GM18873 (cell line): ENCODE measurements around the gene PKD1.

Experiments used
- ATAC-seq: cut with Tn5 transposase; IDR thresholded peaks from one replicate; pipeline ENCODE4 v1.9.1; 2021; ENCODE audit warnings: mild to moderate bottlenecking, moderate library complexity, moderate number of reproducible peaks; ENCODE audit not compliant: unreplicated experiment, low FRiP score

Gene PKD1

GRCh38 chr16:2170587-2171435, 35.1 kb upstream of the PKD1 start:
- ATAC-seq = no peak

- ATAC-seq = no peak
These were observed 34.4 kb upstream of the PKD1 start for GRCh38 chr16:2170080-2170479.

GRCh38 chr16:2167068-2167638, 31.5 kb upstream of the PKD1 start:
- no peak for ATAC-seq

GRCh38 chr16:2166263-2167067, 30.8 kb upstream of the PKD1 start:
- ATAC-seq = no peak

GRCh38 chr16:2165861-2166260, 30.2 kb upstream of the PKD1 start:
- no peak for ATAC-seq

GRCh38 chr16:2163211-2163881, 27.6 kb upstream of the PKD1 start:
- ATAC-seq = no peak

GRCh38 chr16:2162676-2163118, 27.0 kb upstream of the PKD1 start:
- ATAC-seq = no peak

- ATAC-seq = no peak
These were observed 26.2 kb upstream of the PKD1 start for GRCh38 chr16:2161911-2162310.

- peak; percentile 53 for ATAC-seq
These were observed 25.3 kb upstream of the PKD1 start for GRCh38 chr16:2160915-2161551.

- no peak for ATAC-seq
These were observed 23.6 kb upstream of the PKD1 start for GRCh38 chr16:2159175-2159838.

GRCh38 chr16:2158262-2158638, 22.6 kb upstream of the PKD1 start:
- no peak for ATAC-seq

GRCh38 chr16:2157480-2158261, 22.0 kb upstream of the PKD1 start:
- no peak for ATAC-seq

- ATAC-seq = no peak
These were observed 21.1 kb upstream of the PKD1 start for GRCh38 chr16:2156849-2157224.

- no peak for ATAC-seq
These were observed 20.5 kb upstream of the PKD1 start for GRCh38 chr16:2155977-2156848.

- peak; percentile 88 for ATAC-seq
These were observed 19.6 kb upstream of the PKD1 start, which contains the start of gene TRAF7 for GRCh38 chr16:2155091-2155950. TRAF7 (plus strand) TSS chr16:2155782; CDS start chr16:2163921, 8,139 bp downstream.

GRCh38 chr16:2154533-2155090, 18.9 kb upstream of the PKD1 start:
- no peak for ATAC-seq
